Naive thymus-derived CD8-positive, alpha-beta T cell (primary cell): ENCODE data around the gene OR4C6. TPM values are rescaled to one million over a fixed set of nuclear protein-coding genes. Genes with fewer than 3 reads are reported as not detected.

Experiments
- ATAC-seq, 2 donors: fragments of 150-1000 bp; cut with Tn5 transposase in 1 of 2; sonication (Bioruptor Pico), chemical (Tn5 transposase) in 1 of 2; 1 replicate in 1 of 2; 2 replicates in 1 of 2; pipeline ENCODE4 v1.10.0; 2021; ENCODE audit warnings: mild to moderate bottlenecking in 2 of 2, moderate library complexity in 2 of 2
- POLR2A ChIA-PET: fragments of 350-600 bp; sonication (Branson Sonifier 250); formaldehyde crosslinking; loops from one replicate; lab custom pipeline; 2021; ENCODE audit warnings: antibody characterized with exemption; lab: Charles Lee
- DNase-seq, 10 donors: peaks; one replicate each; pipeline versions ENCODE4 v3.0.0 to v3.0.0-alpha.2; 2020 to 2022
- H3K27ac Mint-ChIP-seq, 10 donors: one replicate each; pipeline ENCODE4 v1.8.0; 2020 to 2022; ENCODE audit warnings: mild to moderate bottlenecking in 10 of 10, mixed read lengths in 10 of 10, moderate library complexity in 4 of 10, inconsistent platforms in 1 of 10
- H3K27me3 Mint-ChIP-seq, 5 donors: one replicate each; pipeline ENCODE4 v1.8.0; 2021 to 2022; ENCODE audit warnings: mixed read lengths in 5 of 5
- H3K36me3 Mint-ChIP-seq, 3 donors: one replicate each; pipeline ENCODE4 v1.8.0; 2020 to 2022; ENCODE audit warnings: mixed read lengths in 3 of 3, mild to moderate bottlenecking in 2 of 3, inconsistent platforms in 1 of 3
- H3K4me1 Mint-ChIP-seq, 4 donors: one replicate each; pipeline ENCODE4 v1.8.0; 2021 to 2022; ENCODE audit warnings: mixed read lengths in 4 of 4
- H3K4me3 Mint-ChIP-seq, 10 donors: one replicate each; pipeline ENCODE4 v1.8.0; 2020 to 2022; ENCODE audit warnings: mild to moderate bottlenecking in 10 of 10, mixed read lengths in 10 of 10, moderate library complexity in 6 of 10, inconsistent platforms in 1 of 10
- H3K9me3 Mint-ChIP-seq, 9 donors: one replicate each; pipeline ENCODE4 v1.8.0; 2020 to 2022; ENCODE audit warnings: mixed read lengths in 9 of 9, mild to moderate bottlenecking in 3 of 9, inconsistent platforms in 1 of 9, moderate library complexity in 1 of 9
- polyA plus RNA-seq, 3 donors: library from polyadenylated mRNA; unstranded; fragments of 300-500 nt; fragmentation: Illumina TruSeq; gene quantifications; one replicate each; pipeline ENCODE4 v1.2.3, GENCODE V29; 2021
- total RNA-seq, 8 experiments: library from RNA in 2 of 8; stranded (reverse) in 2 of 8; gene quantifications; one replicate each; pipeline ENCODE4 v1.2.3 and lab custom pipeline; 2021 to 2026

Gene OR4C6
- total RNA-seq, result not detected
- polyA plus RNA-seq, result not detected
- 0 reads per million in 6 experiments for total RNA-seq (lab: John Stamatoyannopoulos, UW)

DNA sequence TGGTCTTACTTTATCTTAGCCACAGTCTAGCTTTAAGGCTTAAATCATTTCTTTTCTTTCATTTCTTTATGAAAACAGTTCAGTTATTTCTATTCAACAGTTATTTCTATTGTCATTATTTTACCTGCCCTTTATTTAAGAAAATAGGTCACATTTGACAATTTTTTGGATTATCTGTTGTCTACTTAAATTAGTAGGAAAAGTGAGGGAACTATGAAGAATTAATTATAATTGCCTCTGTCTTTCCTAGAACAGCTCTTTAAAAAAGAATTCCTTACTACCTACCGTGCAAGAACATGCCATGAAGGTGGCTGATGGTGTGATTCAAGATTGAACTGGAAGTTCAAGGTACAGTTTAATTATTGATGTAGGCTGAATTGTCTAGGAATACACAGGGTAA is at the start of gene OR4C6:
TSS of gene OR4C6 (plus strand) at position 301 of the 400 bp plus-strand sequence. CDS start 2,966 bp downstream, outside the sequence.
- POLR2A ChIA-PET, result no interaction called here
- no peaks in the 10 kb centered on the region for H3K36me3 Mint-ChIP-seq
- no peaks in the 10 kb centered on the region for H3K27me3 Mint-ChIP-seq
- DNase-seq, result no peak
- H3K9me3 Mint-ChIP-seq, result peaks cover 2 to 29% (median 13%) of the 10 kb centered on the region in 9 donors
- no peak for ATAC-seq
- no peak within 1 kb of the TSS for H3K4me3 Mint-ChIP-seq
- H3K27ac Mint-ChIP-seq, result no peak within 1 kb of the TSS
- no peaks in the 10 kb centered on the region for H3K4me1 Mint-ChIP-seq

GRCh38 chr11:55624531-55624930 is 37.5 kb upstream of the OR4C6 start:
- no peak overlapping the region for H3K4me3 Mint-ChIP-seq
- DNase-seq (no peak), ATAC-seq (no peak)
- H3K4me1 Mint-ChIP-seq, result no peaks in the 10 kb centered on the region
- H3K27ac Mint-ChIP-seq, result no peak overlapping the region
- H3K9me3 Mint-ChIP-seq, result peaks cover 10 to 72% (median 25%) of the 10 kb centered on the region in 9 donors
- POLR2A ChIA-PET, result no interaction called here
- H3K27me3 Mint-ChIP-seq, result no peaks in the 10 kb centered on the region
- H3K36me3 Mint-ChIP-seq, result peaks cover 0 to 4% (median 0%) of the 10 kb centered on the region in 3 donors

DNA sequence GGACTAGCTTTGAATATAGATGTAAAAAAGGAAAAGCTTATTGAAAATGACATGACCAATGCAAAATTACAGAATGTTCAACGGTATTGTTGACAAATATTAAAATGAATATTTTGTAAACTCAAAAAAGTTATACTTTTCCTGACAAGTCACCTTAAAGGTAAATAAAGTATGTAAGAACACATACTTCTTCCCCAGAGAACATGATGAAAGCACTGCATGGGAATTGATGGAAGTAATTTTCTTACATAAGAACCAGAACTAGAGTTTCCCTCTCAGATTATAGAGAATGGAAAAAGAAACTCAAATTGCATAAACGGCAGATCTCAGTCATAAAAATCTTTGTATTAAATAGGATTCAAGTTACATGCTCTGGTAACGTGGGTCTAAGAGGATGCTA is 27.2 kb upstream of the OR4C6 start, which contains the start of gene OR4P4:
TSS of gene OR4P4 (plus strand) at position 301 of the 400 bp plus-strand sequence.
- POLR2A ChIA-PET, result no interaction called here
- Mint-ChIP-seq H3K4me1 (no peaks in the 10 kb centered on the region), H3K27me3 (no peaks in the 10 kb centered on the region), H3K27ac (no peak within 1 kb of the TSS), H3K36me3 (peaks cover 0 to 5% (median 0%) of the 10 kb centered on the region in 3 donors), H3K4me3 (no peak within 1 kb of the TSS), H3K9me3 (peaks cover 0 to 38% (median 20%) of the 10 kb centered on the region in 9 donors)
- no peak for ATAC-seq
- DNase-seq, result no peak

DNA sequence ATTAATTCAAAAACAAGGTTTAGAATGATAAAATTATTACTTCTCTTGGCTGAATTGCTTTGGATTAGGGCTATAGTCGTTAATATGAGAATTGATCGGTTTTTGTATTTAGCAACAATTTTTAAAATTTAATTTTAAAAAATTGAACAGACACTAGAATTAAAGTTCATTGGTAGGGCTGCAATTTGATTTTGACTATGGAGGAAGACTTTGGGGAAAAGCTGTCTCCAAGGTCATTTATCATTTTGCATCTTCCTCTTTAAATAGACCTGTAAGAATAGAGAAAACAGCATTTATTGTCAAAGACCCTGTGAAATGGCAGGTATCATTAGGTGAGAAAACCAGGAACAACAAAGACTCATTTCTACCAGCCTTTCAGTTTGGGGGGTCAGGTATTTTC is 14.0 kb upstream of the OR4C6 start, which contains the start of gene OR4S2:
TSS of gene OR4S2 (plus strand) at position 301 of the 400 bp plus-strand sequence. CDS start 2,577 bp downstream, outside the sequence.
- no peak for DNase-seq
- no peak for ATAC-seq
- H3K4me1 Mint-ChIP-seq, result no peaks in the 10 kb centered on the region
- H3K9me3 Mint-ChIP-seq, result peaks cover 0 to 43% (median 17%) of the 10 kb centered on the region in 9 donors
- POLR2A ChIA-PET, result no interaction called here
- peaks cover 0 to 4% (median 0%) of the 10 kb centered on the region in 3 donors for H3K36me3 Mint-ChIP-seq
- H3K27ac Mint-ChIP-seq, result no peak within 1 kb of the TSS
- H3K27me3 Mint-ChIP-seq, result no peaks in the 10 kb centered on the region
- no peak within 1 kb of the TSS for H3K4me3 Mint-ChIP-seq

DNA sequence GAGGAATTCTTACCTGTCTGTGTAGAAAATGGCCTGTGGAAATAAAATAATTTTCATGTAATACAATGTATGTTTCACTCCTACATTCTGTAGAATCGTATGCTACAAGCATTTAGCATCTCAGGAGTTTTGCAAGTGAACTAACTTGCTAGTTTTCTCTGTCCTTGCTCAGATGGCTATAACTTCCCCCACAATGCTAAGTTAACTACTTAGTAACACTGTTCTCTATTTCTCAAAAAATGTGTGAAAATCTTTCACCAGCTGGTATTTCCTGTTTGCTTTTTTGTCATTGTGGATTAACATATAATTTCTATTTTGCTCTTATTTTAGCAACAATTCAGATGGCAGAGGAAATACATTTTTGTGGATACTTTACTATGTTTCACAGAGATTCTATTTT is 9.4 kb upstream of the OR4C6 start:
- Mint-ChIP-seq H3K9me3 (peaks cover 0 to 57% (median 9%) of the 10 kb centered on the region in 9 donors), H3K27ac (no peak overlapping the region), H3K4me3 (no peak overlapping the region), H3K27me3 (no peaks in the 10 kb centered on the region), H3K4me1 (no peaks in the 10 kb centered on the region), H3K36me3 (peaks cover 0 to 14% (median 0%) of the 10 kb centered on the region in 3 donors)
- DNase-seq, result no peak
- POLR2A ChIA-PET, result no interaction called here
- no peak for ATAC-seq

DNA sequence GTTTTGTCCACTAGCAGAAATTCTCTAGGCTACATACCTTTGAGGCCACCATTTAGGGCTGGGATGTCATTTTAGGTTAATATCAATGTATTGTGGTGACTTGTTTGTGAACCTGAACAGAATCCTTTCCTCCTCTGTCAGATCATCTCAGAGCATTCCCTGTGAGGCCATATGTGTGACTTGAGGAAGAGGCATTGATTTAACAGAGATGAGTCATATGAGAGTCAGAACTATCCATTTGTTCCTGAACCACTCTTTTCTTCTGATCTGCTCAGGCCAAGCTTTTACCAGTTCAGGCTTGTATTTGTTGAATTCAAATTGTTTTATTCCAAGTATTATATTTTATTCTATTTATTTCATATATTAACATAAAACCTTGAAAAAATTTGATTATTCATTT is 6.9 kb upstream of the OR4C6 start:
- Mint-ChIP-seq H3K27me3 (no peaks in the 10 kb centered on the region), H3K27ac (no peak overlapping the region), H3K4me3 (no peak overlapping the region), H3K4me1 (no peaks in the 10 kb centered on the region), H3K9me3 (peaks cover 1 to 53% (median 9%) of the 10 kb centered on the region in 9 donors), H3K36me3 (peaks cover 0 to 14% (median 0%) of the 10 kb centered on the region in 3 donors)
- POLR2A ChIA-PET, result no interaction called here
- ATAC-seq (no peak), DNase-seq (no peak)

DNA sequence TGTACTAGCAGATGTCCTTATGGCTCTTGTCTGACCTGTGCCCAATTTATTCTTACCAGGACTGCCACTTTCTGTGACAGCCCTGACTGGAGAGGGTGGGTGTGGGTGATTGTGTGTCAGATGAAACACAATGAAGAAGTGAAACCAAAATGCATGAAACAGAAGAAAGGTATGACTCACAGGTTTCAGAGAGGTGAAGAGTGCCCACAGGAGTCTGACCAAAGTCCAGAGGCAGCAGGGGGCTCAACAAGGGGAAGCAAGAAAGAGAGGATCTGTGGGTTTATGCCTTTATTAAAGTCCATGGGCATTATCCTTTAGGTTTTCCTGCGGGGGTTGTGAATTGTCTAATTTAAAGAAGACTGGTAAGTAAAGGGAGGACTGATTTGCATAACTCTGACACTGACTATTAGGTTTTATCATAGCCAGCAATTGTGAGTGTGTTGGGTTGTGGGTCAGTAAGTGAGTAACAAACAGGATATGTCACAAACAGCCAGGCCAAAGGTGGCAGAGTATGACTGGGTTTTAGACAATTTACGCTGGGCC is 3.9 kb upstream of the OR4C6 start:
- DNase-seq (no peak), ATAC-seq (no peak)
- Mint-ChIP-seq H3K4me1 (no peaks in the 10 kb centered on the region), H3K9me3 (peaks cover 0 to 33% (median 6%) of the 10 kb centered on the region in 9 donors), H3K27me3 (no peaks in the 10 kb centered on the region), H3K4me3 (no peak overlapping the region), H3K36me3 (peaks cover 0 to 10% (median 0%) of the 10 kb centered on the region in 3 donors), H3K27ac (no peak overlapping the region)
- POLR2A ChIA-PET, result no interaction called here

DNA sequence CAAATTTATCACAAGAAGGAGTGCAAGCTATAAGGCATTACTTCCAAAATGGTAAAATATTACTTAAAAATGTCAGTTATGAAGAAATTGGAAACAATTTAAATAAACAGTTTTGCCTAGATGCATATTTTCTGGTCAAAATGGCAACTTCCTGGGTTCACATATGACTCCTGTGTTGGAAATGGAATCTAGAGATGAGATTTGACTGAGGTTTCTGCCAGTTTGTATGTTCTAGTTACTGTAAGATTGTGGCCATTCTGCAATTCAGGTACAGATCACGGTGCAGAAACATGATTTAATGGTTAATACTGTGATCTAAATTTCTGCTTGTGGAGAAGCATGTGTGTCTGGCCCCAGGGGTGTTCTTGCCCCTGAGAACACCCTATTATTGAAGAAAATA is 3.4 kb upstream of the OR4C6 start:
- Mint-ChIP-seq H3K27ac (no peak overlapping the region), H3K36me3 (peaks cover 0 to 8% (median 0%) of the 10 kb centered on the region in 3 donors), H3K27me3 (no peaks in the 10 kb centered on the region), H3K4me3 (no peak overlapping the region), H3K9me3 (peaks cover 0 to 38% (median 7%) of the 10 kb centered on the region in 9 donors), H3K4me1 (no peaks in the 10 kb centered on the region)
- no peak for ATAC-seq
- POLR2A ChIA-PET, result no interaction called here
- no peak for DNase-seq

DNA sequence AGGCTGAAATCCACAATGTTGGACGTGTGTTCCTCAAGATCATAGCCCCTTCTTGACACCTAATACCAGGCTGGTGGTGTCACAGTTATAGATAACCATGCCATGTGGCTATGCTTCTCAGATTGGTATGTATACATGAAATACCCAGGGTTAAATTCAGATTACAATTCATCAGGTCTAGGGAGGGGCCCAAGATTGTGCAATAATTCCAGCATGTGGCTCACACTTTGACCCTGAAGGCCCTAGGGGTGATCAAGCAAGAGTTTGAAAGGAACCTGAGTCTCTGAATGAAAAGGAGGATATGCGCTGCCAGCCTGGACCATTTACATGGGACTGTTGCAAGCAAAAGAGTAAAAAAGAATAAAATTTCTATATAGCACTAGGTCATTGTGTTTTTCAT is 7.4 kb downstream of the OR4C6 start:
- POLR2A ChIA-PET, result no interaction called here
- Mint-ChIP-seq H3K36me3 (no peaks in the 10 kb centered on the region), H3K27ac (no peak overlapping the region), H3K9me3 (peaks cover 2 to 18% (median 5%) of the 10 kb centered on the region in 9 donors), H3K27me3 (no peaks in the 10 kb centered on the region), H3K4me1 (no peaks in the 10 kb centered on the region), H3K4me3 (no peak overlapping the region)
- no peak for DNase-seq
- ATAC-seq, result no peak

DNA sequence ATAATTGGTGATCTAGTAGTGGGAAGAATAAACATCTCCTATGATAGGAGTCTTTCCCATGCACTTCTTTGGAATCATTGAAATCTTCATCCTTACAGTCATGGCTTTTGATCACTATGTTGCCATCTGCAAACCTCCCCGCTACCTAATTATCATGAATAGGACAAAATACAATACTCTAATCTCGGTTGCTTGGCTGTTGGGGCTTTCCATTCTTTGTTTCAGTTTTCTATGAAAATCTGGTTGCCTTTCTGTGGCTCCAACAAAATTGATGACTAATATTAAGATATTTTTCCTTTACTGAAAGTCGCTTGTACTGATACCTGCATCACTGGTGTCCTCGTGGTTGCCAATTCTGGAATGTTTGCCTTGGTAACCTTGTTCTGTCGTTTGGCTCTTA is 11.9 kb downstream of the OR4C6 start:
- no peak overlapping the region for H3K4me3 Mint-ChIP-seq
- POLR2A ChIA-PET, result no interaction called here
- peaks cover 0 to 13% (median 1%) of the 10 kb centered on the region in 9 donors for H3K9me3 Mint-ChIP-seq
- DNase-seq (no peak), ATAC-seq (no peak)
- no peaks in the 10 kb centered on the region for H3K4me1 Mint-ChIP-seq
- no peak overlapping the region for H3K27ac Mint-ChIP-seq
- H3K36me3 Mint-ChIP-seq, result no peaks in the 10 kb centered on the region
- no peaks in the 10 kb centered on the region for H3K27me3 Mint-ChIP-seq

DNA sequence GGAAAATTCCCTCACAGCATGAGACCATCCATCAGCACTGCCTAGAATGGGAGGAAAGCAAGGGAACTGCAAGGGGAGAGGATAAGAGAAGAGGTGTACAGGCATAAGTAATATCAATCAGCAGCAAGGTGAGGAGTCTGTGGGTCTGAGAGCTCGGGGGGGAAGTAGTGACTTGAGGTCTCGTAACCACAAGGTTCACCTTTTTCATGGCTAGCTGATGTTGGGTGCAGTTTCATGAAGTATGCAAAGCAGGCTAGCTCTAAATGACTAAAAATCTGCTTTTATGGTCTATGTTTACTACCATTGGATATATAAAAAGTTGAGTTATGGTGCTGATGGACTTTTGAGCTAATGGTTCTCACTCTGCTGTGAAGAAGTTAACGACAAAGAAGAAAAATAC is 35.8 kb downstream of the OR4C6 start:
- H3K4me3 Mint-ChIP-seq, result no peak overlapping the region
- ATAC-seq, result no peak

DNA sequence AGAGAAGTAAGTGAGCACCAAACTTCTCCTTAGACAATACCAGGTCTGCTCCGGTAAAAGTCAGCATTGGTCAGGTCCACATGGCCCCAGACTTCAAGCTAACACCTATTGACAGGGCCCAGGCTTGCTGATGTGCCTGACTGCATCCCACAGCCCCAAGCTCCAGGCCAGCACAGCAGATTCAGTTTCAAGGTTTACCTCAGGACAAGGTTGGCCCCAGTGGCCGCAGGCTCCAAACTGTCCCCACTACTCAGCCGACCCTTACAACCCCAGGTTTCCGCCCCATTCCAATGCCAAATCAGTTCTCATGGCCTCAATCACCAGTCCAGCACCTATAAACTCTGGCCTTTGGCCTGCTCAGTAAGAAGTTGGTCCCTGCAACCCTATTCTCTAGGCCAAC is 39.4 kb downstream of the OR4C6 start:
- DNase-seq (no peak), ATAC-seq (no peak)
- Mint-ChIP-seq H3K27ac (no peak overlapping the region), H3K9me3 (peaks cover 5 to 55% (median 21%) of the 10 kb centered on the region in 9 donors), H3K36me3 (peaks cover 0 to 9% (median 0%) of the 10 kb centered on the region in 3 donors), H3K4me3 (no peak overlapping the region), H3K27me3 (no peaks in the 10 kb centered on the region), H3K4me1 (no peaks in the 10 kb centered on the region)
- POLR2A ChIA-PET, result no interaction called here

More for the DNA sequence above, 35.8 kb downstream of the OR4C6 start:
- no peak for DNase-seq
- H3K27ac Mint-ChIP-seq, result no peak overlapping the region
- POLR2A ChIA-PET, result no interaction called here
- no peaks in the 10 kb centered on the region for H3K27me3 Mint-ChIP-seq
- peaks cover 0 to 9% (median 0%) of the 10 kb centered on the region in 3 donors for H3K36me3 Mint-ChIP-seq
- H3K4me1 Mint-ChIP-seq, result no peaks in the 10 kb centered on the region
- peaks cover 0 to 47% (median 15%) of the 10 kb centered on the region in 9 donors for H3K9me3 Mint-ChIP-seq

GRCh38 chr11:55707029-55707428 is 45.0 kb downstream of the OR4C6 start:
- ATAC-seq (no peak), DNase-seq (no peak)
- Mint-ChIP-seq H3K9me3 (peaks cover 6 to 52% (median 27%) of the 10 kb centered on the region in 9 donors), H3K27ac (no peak overlapping the region), H3K36me3 (no peaks in the 10 kb centered on the region), H3K4me1 (no peaks in the 10 kb centered on the region), H3K4me3 (no peak overlapping the region), H3K27me3 (no peaks in the 10 kb centered on the region)
- POLR2A ChIA-PET, result no interaction called here
